Mesothelial cell of epicardium (in vitro differentiated cells): ENCODE measurements around the gene EFNA3. TPM values are rescaled to one million over a fixed set of nuclear protein-coding genes. Genes with fewer than 3 reads are reported as not detected.
A peak's percentile ranks its signal among the peaks of the same experiment; 100 is the strongest.

Source experiments
- DNase-seq, 2 experiments: peaks; one replicate each; pipeline ENCODE4 v3.0.0; 2021; ENCODE audit warnings: low spot score in 2 of 2; ENCODE audit not compliant: unreplicated experiment in 2 of 2
- H3K27ac Mint-ChIP-seq: 2 replicates; pipeline ENCODE4 v1.8.0; 2021; ENCODE audit warnings: mixed read lengths
- H3K27me3 Mint-ChIP-seq: 2 replicates; pipeline ENCODE4 v1.8.0; 2021; ENCODE audit warnings: low read depth, mixed read lengths
- H3K36me3 Mint-ChIP-seq: 2 replicates; pipeline ENCODE4 v1.8.0; 2021; ENCODE audit warnings: mixed read lengths
- H3K4me1 Mint-ChIP-seq: 2 replicates; pipeline ENCODE4 v1.8.0; 2021; ENCODE audit warnings: mixed read lengths
- H3K4me3 Mint-ChIP-seq: 2 replicates; pipeline ENCODE4 v1.8.0; 2021; ENCODE audit warnings: mild to moderate bottlenecking, moderate library complexity, mixed read lengths
- H3K9me3 Mint-ChIP-seq: 2 replicates; pipeline ENCODE4 v1.8.0; 2021; ENCODE audit warnings: mixed read lengths
- total RNA-seq: library from RNA; stranded (reverse); gene quantifications from 3 replicates; pipeline ENCODE4 v1.2.1, GENCODE V29; 2021
- TF ChIP-seq, protein P1 (sequence below): fragments of 200-600 bp; sonication (generic); IDR thresholded peaks from one replicate; pipeline ENCODE4 v1.5.0; 2021; ENCODE audit warnings: antibody characterized with exemption; ENCODE audit not compliant: unreplicated experiment

The EFNA3 gene
- total RNA-seq, 1 donor from 2014 or later = 14.6 TPM

DNA sequence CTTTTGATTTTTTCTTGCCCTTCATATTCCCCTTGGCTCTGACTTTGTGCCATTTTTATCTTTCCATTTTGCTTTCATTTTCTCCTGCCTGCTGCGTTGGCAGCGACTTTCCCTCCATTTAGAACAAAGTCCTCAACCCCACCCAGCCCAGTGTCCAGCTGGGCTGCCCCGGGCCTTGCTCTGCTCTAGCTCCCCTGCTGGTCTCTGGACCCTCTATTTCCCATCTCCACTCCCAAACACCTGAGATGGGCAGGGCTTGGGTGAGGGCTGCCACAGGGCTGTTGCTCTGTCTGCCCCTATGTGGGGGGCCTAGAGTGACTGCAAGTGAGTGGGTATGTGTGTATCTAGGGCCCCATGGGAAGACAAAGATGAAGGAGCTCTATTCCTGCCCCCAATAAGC is 34.8 kb upstream of the EFNA3 start:
- no peak for DNase-seq
- no peak overlapping the region for H3K27ac Mint-ChIP-seq
- no peaks in the 10 kb centered on the region for H3K9me3 Mint-ChIP-seq
- H3K27me3 Mint-ChIP-seq = no peaks in the 10 kb centered on the region
- no peak overlapping the region for H3K4me3 Mint-ChIP-seq
- no peaks in the 10 kb centered on the region for H3K36me3 Mint-ChIP-seq
- H3K4me1 Mint-ChIP-seq = no peaks in the 10 kb centered on the region
- TF ChIP-seq, protein P1, sequence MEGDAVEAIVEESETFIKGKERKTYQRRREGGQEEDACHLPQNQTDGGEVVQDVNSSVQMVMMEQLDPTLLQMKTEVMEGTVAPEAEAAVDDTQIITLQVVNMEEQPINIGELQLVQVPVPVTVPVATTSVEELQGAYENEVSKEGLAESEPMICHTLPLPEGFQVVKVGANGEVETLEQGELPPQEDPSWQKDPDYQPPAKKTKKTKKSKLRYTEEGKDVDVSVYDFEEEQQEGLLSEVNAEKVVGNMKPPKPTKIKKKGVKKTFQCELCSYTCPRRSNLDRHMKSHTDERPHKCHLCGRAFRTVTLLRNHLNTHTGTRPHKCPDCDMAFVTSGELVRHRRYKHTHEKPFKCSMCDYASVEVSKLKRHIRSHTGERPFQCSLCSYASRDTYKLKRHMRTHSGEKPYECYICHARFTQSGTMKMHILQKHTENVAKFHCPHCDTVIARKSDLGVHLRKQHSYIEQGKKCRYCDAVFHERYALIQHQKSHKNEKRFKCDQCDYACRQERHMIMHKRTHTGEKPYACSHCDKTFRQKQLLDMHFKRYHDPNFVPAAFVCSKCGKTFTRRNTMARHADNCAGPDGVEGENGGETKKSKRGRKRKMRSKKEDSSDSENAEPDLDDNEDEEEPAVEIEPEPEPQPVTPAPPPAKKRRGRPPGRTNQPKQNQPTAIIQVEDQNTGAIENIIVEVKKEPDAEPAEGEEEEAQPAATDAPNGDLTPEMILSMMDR = no peak

GRCh38 chr1:155044365-155044764 is 34.3 kb upstream of the EFNA3 start:
- Mint-ChIP-seq H3K36me3 (no peaks in the 10 kb centered on the region), H3K27me3 (no peaks in the 10 kb centered on the region), H3K9me3 (no peaks in the 10 kb centered on the region), H3K4me1 (peaks cover 2% of the 10 kb centered on the region), H3K27ac (no peak overlapping the region), H3K4me3 (no peak overlapping the region)
- TF ChIP-seq, protein P1 = no peak
- DNase-seq = no peak

DNA sequence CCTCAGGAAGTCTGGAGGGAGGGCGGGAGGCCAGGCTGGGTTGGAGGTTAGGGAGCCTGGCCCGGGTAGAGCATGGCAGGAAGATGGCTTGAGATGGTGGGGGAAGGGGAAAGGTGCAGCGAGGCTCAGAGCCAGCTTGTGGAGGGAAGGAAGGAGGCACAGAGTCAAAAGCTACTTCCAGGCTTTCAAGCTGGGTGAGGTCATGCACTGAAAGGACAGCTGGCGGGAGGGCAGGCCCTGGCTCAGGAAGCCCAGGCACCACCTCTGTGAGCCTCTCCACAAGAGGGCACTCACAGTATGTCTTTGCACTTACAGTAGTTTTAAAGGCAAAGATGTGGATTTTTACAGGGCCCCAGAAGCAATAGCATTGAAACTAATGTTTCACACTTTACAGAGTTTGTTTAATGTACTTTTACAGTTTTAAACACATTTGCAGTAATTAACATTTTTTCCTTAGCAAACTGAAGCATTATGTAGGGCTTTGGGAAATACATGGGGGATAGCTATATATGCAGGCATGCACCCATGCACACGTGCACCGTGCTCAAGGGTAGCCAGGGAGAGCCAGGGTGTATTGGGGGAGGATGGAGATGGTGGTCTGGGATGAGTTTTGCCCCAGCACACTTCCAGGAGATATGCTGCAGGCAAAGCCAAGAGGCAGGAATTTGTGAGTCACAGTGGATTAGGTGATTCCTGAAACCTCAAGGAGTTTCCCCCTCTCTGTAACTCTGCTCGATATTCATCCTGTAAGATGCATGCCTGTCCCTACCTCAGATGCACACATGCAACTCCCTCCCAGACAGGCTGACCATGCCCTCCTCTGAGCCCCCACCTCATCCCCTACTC is 33.6 kb upstream of the EFNA3 start:
- TF ChIP-seq, protein P1 = no peak
- no peaks in the 10 kb centered on the region for H3K27me3 Mint-ChIP-seq
- no peak overlapping the region for H3K27ac Mint-ChIP-seq
- H3K4me3 Mint-ChIP-seq = no peak overlapping the region
- no peaks in the 10 kb centered on the region for H3K9me3 Mint-ChIP-seq
- DNase-seq = no peak
- H3K36me3 Mint-ChIP-seq = no peaks in the 10 kb centered on the region
- peaks cover 9% of the 10 kb centered on the region for H3K4me1 Mint-ChIP-seq

- Mint-ChIP-seq H3K4me3 (no peak overlapping the region), H3K27ac (no peak overlapping the region), H3K36me3 (no peaks in the 10 kb centered on the region), H3K27me3 (peaks cover 13% of the 10 kb centered on the region), H3K9me3 (no peaks in the 10 kb centered on the region), H3K4me1 (peaks cover 28% of the 10 kb centered on the region)
- TF ChIP-seq, protein P1 = no peak
- DNase-seq = no peak
These were observed 29.9 kb upstream of the EFNA3 start for GRCh38 chr1:155048449-155049334.

- H3K27me3 Mint-ChIP-seq = peaks cover 13% of the 10 kb centered on the region
These were observed 28.7 kb upstream of the EFNA3 start for GRCh38 chr1:155049651-155050559.

More at GRCh38 chr1:155049651-155050559, 28.7 kb upstream of the EFNA3 start:
- peak overlapping the region; percentile 86 for H3K27ac Mint-ChIP-seq
- no peaks in the 10 kb centered on the region for H3K36me3 Mint-ChIP-seq
- H3K4me3 Mint-ChIP-seq = peak overlapping the region; percentile 79
- DNase-seq = no peak
- H3K9me3 Mint-ChIP-seq = no peaks in the 10 kb centered on the region
- TF ChIP-seq, protein P1 = no peak
- H3K4me1 Mint-ChIP-seq = peaks cover 28% of the 10 kb centered on the region
